K562 (cell line): ENCODE measurements around the gene ITGA11. TPM values are rescaled to one million over a fixed set of nuclear protein-coding genes. Genes with fewer than 3 reads are reported as not detected.

Source experiments
- ATAC-seq: fragments of 200-7000 bp; cut with Tn5 transposase; 3 replicates; pipeline ENCODE4 v1.9.1; 2020; ENCODE audit warnings: moderate library complexity
- BruUV-seq: library from RNA; stranded (reverse); fragments of 400-500 nt; replicated peaks from 2 replicates; lab custom pipeline; 2021; lab: Mats Ljungman, UMichigan
- CTCF ChIA-PET: fragments of 300-600 bp; formaldehyde crosslinking; extraction: SDS; loops from one replicate; lab custom pipeline; 2021; ENCODE audit warnings: low intra/inter-chr PET ratio; lab: Yijun Ruan, JAX
- POLR2A ChIA-PET: fragments of 300-600, 350-650 bp; sonication (Branson Sonifier 250); formaldehyde crosslinking; extraction: SDS; loops from one replicate; lab custom pipeline; 2021; ENCODE audit warnings: antibody characterized with exemption, inconsistent platforms; lab: Yijun Ruan, JAX
- DNase-seq, 4 experiments: peaks; one replicate each; pipeline versions ENCODE4 v3.0.0 to v3.0.0-alpha.2; 2011 to 2018; ENCODE audit warnings: low spot score in 3 of 4, mixed read lengths in 3 of 4; ENCODE audit errors: extremely low read depth in 1 of 4
- FAIRE-seq: peaks from 2 replicates; lab custom pipeline; 2011; peaks lifted over from hg19 to GRCh38; lab: Jason Lieb, UNC
- H2AFZ ChIP-seq: 2 replicates; pipeline ENCODE4 v1.6.0; 2011; ENCODE audit warnings: low read depth, low read length, control low read depth, inconsistent platforms
- H3K27ac ChIP-seq: fragments of 200-600 bp; 3 replicates; pipeline ENCODE4 v1.8.0; 2011; ENCODE audit warnings: low read depth, mild to moderate bottlenecking, control low read depth, inconsistent platforms, low read length, moderate library complexity, mixed read lengths; ENCODE audit errors: extremely low read depth
- H3K27me3 ChIP-seq, 2 experiments: fragments of 300-600 bp in 1 of 2; 2 replicates in 1 of 2; 3 replicates in 1 of 2; pipeline versions ENCODE4 v1.6.0 to v1.8.0; 2011; ENCODE audit warnings: inconsistent platforms in 2 of 2, low read length in 2 of 2, mild to moderate bottlenecking in 1 of 2, mixed read lengths in 1 of 2, moderate library complexity in 1 of 2; ENCODE audit not compliant: control insufficient read depth in 2 of 2, insufficient read depth in 2 of 2
- H3K36me3 ChIP-seq: fragments of 300-600 bp; 3 replicates; pipeline ENCODE4 v1.8.0; 2011; ENCODE audit warnings: mild to moderate bottlenecking, low read length, inconsistent platforms; ENCODE audit not compliant: control insufficient read depth, insufficient read depth
- H3K4me1 ChIP-seq, 2 experiments: fragments of 200-600 bp in 1 of 2; replicated peaks in 1 of 2; 2 replicates in 1 of 2; 3 replicates in 1 of 2; pipeline versions ENCODE4 v1.5.1 to v1.8.0; 2011; ENCODE audit warnings: inconsistent platforms in 2 of 2, low read length in 2 of 2, mild to moderate bottlenecking in 1 of 2, mixed read lengths in 1 of 2, moderate library complexity in 1 of 2; ENCODE audit not compliant: control insufficient read depth in 2 of 2, insufficient read depth in 2 of 2
- H3K4me2 ChIP-seq: 2 replicates; pipeline ENCODE4 v1.6.1; 2011; ENCODE audit warnings: low read length, control low read depth, inconsistent platforms, mixed read lengths; ENCODE audit not compliant: insufficient read depth
- H3K4me3 ChIP-seq: fragments of 200-600 bp; sonication (generic), shearing (Covaris generic); 2 replicates; pipeline ENCODE4 v1.5.1; 2016; ENCODE audit warnings: control low read depth, inconsistent platforms
- H3K79me2 ChIP-seq: fragments of 200-600 bp; 3 replicates; pipeline ENCODE4 v1.8.0; 2011; ENCODE audit warnings: low read length, inconsistent platforms; ENCODE audit not compliant: control insufficient read depth, insufficient read depth
- H3K9ac ChIP-seq, 2 experiments: 2 replicates each; pipeline versions ENCODE4 v1.6.0 to v1.6.1; 2011; ENCODE audit warnings: low read depth in 2 of 2, low read length in 2 of 2, control low read depth in 1 of 2, inconsistent platforms in 1 of 2, mild to moderate bottlenecking in 1 of 2, mixed read lengths in 1 of 2; ENCODE audit not compliant: insufficient read depth in 1 of 2
- H3K9me1 ChIP-seq: one replicate; pipeline ENCODE4 v1.6.0; 2011; ENCODE audit warnings: inconsistent platforms, mild to moderate bottlenecking, low read length, moderate library complexity; ENCODE audit not compliant: control insufficient read depth, insufficient read depth
- H3K9me3 ChIP-seq: replicated peaks from 2 replicates; pipeline ENCODE4 v1.5.1; 2011; ENCODE audit warnings: low read depth, low read length, inconsistent platforms; ENCODE audit not compliant: control insufficient read depth, insufficient read depth
- H4K20me1 ChIP-seq: replicated peaks from 2 replicates; pipeline ENCODE4 v1.6.1; 2011; ENCODE audit warnings: low read length, inconsistent platforms, mixed read lengths; ENCODE audit not compliant: control insufficient read depth, insufficient read depth
- ARID1B ChIP-seq: fragments of 450-650 bp; IDR thresholded peaks from 2 replicates; pipeline ENCODE4 v1.6.1; 2016; ENCODE audit warnings: antibody characterized with exemption, mild to moderate bottlenecking, inconsistent platforms
- ARID2 ChIP-seq: fragments of 450-650 bp; IDR thresholded peaks from 2 replicates; pipeline ENCODE4 v1.6.1; 2017; ENCODE audit warnings: antibody characterized with exemption, mild to moderate bottlenecking
- BMI1 ChIP-seq: fragments of 150-350 bp; IDR thresholded peaks from 2 replicates; pipeline ENCODE4 v1.6.1; 2014; ENCODE audit warnings: low read length
- COPS2 ChIP-seq: fragments of 450-650 bp; conservative IDR thresholded peaks from 2 replicates; pipeline ENCODE4 v1.6.1; 2016; ENCODE audit warnings: mild to moderate bottlenecking, moderate library complexity
- DDX20 ChIP-seq: fragments of 450-650 bp; IDR thresholded peaks from 2 replicates; pipeline ENCODE4 v1.6.1; 2016; ENCODE audit warnings: missing genetic modification characterization, low read depth, mild to moderate bottlenecking, missing compliant biosample characterization, moderate library complexity
- GABPB2 ChIP-seq: fragments of 250-450 bp; sonication (Bioruptor Pico); conservative IDR thresholded peaks from 2 replicates; pipeline ENCODE4 v1.5.1; 2021; ENCODE audit warnings: mild to moderate bottlenecking
- GTF2A2 ChIP-seq: IDR thresholded peaks from 2 replicates; pipeline ENCODE4 v1.6.1; 2016; ENCODE audit warnings: mild to moderate bottlenecking, missing genetic modification characterization, missing compliant biosample characterization
- MBD2 ChIP-seq: sonication (generic); IDR thresholded peaks from 2 replicates; pipeline ENCODE4 v1.6.1; 2016; ENCODE audit warnings: low read depth, borderline replicate concordance
- PML ChIP-seq: IDR thresholded peaks from 2 replicates; pipeline ENCODE4 v1.6.1; 2012; ENCODE audit warnings: low read length, inconsistent platforms
- RBM39 ChIP-seq: fragments of 200-400 bp; formaldehyde crosslinking; optimal IDR thresholded peaks from 2 replicates; pipeline ENCODE3; 2018; ENCODE audit warnings: low read depth, low read length
- TCF15 ChIP-seq: fragments of 250-450 bp; sonication (Bioruptor Pico); IDR thresholded peaks from 2 replicates; pipeline ENCODE4 v1.8.0; 2022; ENCODE audit warnings: moderate library complexity, mild to moderate bottlenecking, inconsistent platforms
- TFAM ChIP-seq: fragments of 250-450 bp; sonication (Bioruptor Pico); conservative IDR thresholded peaks from 2 replicates; pipeline ENCODE4 v1.5.0; 2021; ENCODE audit warnings: mild to moderate bottlenecking, moderate library complexity
- ZBTB9 ChIP-seq: fragments of 450-650 bp; formaldehyde crosslinking; IDR thresholded peaks from 2 replicates; pipeline ENCODE4 v1.4.0; 2020; ENCODE audit warnings: mild to moderate bottlenecking, moderate library complexity
- ZFP36 ChIP-seq: fragments of 150-350 bp; IDR thresholded peaks from 2 replicates; pipeline ENCODE4 v1.6.1; 2018; ENCODE audit warnings: low read length, low read depth; ENCODE audit not compliant: partially characterized antibody
- ZNF217 ChIP-seq: sonication (generic); formaldehyde crosslinking; IDR thresholded peaks from 2 replicates; pipeline ENCODE4 v1.8.0; 2022; ENCODE audit warnings: mild to moderate bottlenecking, missing genetic modification reagents
- WGBS: fragments of 100-300 bp; shearing (Covaris generic); methylation state at CpG from one replicate; pipeline ENCODE4 v1.1.6; 2016; ENCODE audit warnings: low coverage, mixed read lengths; ENCODE audit not compliant: insufficient coverage; ENCODE audit errors: missing lambda C conversion rate; 5-methylcytosine and 5-hydroxymethylcytosine counted together
- in situ Hi-C: fragments of 300-500 bp; cut with MboI; formaldehyde crosslinking; loops from 4 replicates; pipeline ENCODE4 v1.15.0; 2018; ENCODE audit warnings: inconsistent platforms, mixed read lengths
- intact Hi-C: fragments of 100-400 bp; cut with micrococcal nuclease; formaldehyde crosslinking; loops from 2 replicates; pipeline ENCODE4 v1.14.2; 2022
- polyA plus RNA-seq, 8 experiments: library from polyadenylated mRNA; depleted of rRNA in 4 of 8; stranded (reverse) in 5 of 8; unstranded in 3 of 8; fragments of >200 nt; fragmentation: Nextera tagmentation in 2 of 8; fragmentation: Illumina TruSeq in 1 of 8; extraction: Ambion mirVana in 2 of 8; extraction: Trizol in 1 of 8; gene quantifications; 2 replicates each; pipeline versions ENCODE4 v1.2.1 to v1.2.3, GENCODE V29; 2011 to 2014; ENCODE audit warnings: inconsistent platforms in 1 of 8, missing spikeins in 1 of 8
- total RNA-seq, 7 experiments: library from RNA; depleted of rRNA in 6 of 7; stranded (reverse); fragments of >200 nt in 6 of 7; fragmentation: Illumina TruSeq in 2 of 7; extraction: Trizol in 2 of 7; gene quantifications; 2 replicates each; pipeline versions ENCODE4 v1.2.1 to v1.2.3, GENCODE V29; 2011 to 2021; ENCODE audit warnings: low replicate concordance in 1 of 7
- TF ChIP-seq, protein P1 (sequence below): fragments of 450-650 bp; IDR thresholded peaks from one replicate; pipeline ENCODE4 v1.6.1; 2018; ENCODE audit warnings: mild to moderate bottlenecking, moderate library complexity; ENCODE audit not compliant: partially characterized antibody
- TF ChIP-seq, protein P2 (sequence below): fragments of 150-350 bp; conservative IDR thresholded peaks from 2 replicates; pipeline ENCODE4 v1.6.1; 2014; ENCODE audit warnings: low read length

ITGA11 gene
- total and polyA plus RNA-seq, 9 of the 15 experiments (the other 6 are each of a cell fraction or from before 2014, with no cell fraction given) = 0.01 TPM; not detected in 8

DNA sequence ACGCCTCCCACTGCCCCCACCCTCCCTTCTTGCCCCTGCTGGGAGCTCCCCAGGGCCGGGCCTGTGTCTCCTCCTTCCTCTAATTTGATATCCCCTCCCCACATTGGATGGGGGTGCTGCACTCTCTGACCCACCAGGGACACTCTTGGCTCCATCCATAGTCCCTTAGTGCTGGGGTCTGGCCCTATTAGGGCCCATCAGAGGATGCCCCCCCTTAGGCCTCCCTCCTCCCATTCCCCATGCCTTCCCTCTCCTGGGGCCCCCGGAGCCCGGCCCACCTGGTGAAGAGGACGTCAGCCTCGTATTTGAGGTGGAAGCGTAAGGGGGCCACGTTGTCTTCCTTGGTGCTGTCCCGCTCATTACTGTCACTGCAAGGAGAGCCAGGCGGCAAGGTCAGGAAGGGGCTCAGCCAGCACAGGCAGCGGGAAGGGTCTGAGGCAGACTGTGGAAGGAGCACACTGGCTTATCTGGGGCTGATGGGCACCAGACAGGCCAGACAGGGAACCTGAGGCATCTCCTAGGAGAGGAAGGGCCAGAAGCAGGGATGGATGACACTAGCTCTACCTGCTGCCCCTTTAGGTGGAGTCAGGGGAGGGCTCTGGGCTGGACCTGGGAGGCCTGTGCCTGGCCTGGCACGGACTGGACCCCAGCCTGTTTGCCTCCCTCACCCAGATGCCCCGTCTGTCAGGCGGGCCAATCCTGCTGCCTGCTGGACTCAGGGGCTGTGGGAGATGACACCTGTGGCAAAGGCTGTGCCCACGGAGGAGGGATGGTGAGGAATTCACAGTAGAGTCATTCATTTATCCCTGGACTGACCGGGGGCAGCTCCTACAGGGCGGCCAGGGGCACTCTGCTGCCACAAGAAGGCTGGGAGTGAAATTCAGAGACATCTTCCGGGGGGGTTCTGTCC is 118.2 kb downstream of the ITGA11 start:
- BruUV-seq = no TSS peak
- H3K4me3 ChIP-seq = no peak overlapping the region
- H3K9ac ChIP-seq = no peak overlapping the region; a peak in 1 of 4 replicates
- H3K9me1 ChIP-seq = no peaks in the 10 kb centered on the region
- ATAC-seq (no peak), FAIRE-seq (no peak), DNase-seq (no peak)
- no peaks in the 10 kb centered on the region for H3K9me3 ChIP-seq
- in situ Hi-C loops (no loop called here), intact Hi-C loops (no loop called here)
- H3K27ac ChIP-seq = no peak overlapping the region
- H3K4me1 ChIP-seq = peaks cover 0 to 5% of the 10 kb centered on the region in 2 experiments; a peak in 2 of 5 replicates
- WGBS = 2% methylated on average over 15 of the region's 18 CpGs
- H4K20me1 ChIP-seq = peaks cover 8% of the 10 kb centered on the region; the same call in 1 of the 2 replicates
- H3K4me2 ChIP-seq = no peak overlapping the region
- ChIA-PET CTCF (no interaction called here), POLR2A (interaction anchor here (0.7 to 1.8 kb wide), 2 partner anchors 8 to 242 kb away, joined by 4 to 7 read pairs; no protein-coding TSS in a partner anchor)
- no peaks in the 10 kb centered on the region for H3K79me2 ChIP-seq
- H2AFZ ChIP-seq = no peak overlapping the region
- no peaks in the 10 kb centered on the region for H3K36me3 ChIP-seq
- peaks cover 22 to 62% of the 10 kb centered on the region in 2 experiments; a peak in 4 of 5 replicates for H3K27me3 ChIP-seq
- no peak for TF ChIP-seq GTF2A2 (tag)
- TF ChIP-seq GABPB2 = no peak
- TF ChIP-seq ZNF217 (CRISPR knock-in tag) = no peak
- TF ChIP-seq TFAM (CRISPR knock-in tag) = no peak
- TF ChIP-seq DDX20 (tag) = no peak
- TF ChIP-seq, protein P1, sequence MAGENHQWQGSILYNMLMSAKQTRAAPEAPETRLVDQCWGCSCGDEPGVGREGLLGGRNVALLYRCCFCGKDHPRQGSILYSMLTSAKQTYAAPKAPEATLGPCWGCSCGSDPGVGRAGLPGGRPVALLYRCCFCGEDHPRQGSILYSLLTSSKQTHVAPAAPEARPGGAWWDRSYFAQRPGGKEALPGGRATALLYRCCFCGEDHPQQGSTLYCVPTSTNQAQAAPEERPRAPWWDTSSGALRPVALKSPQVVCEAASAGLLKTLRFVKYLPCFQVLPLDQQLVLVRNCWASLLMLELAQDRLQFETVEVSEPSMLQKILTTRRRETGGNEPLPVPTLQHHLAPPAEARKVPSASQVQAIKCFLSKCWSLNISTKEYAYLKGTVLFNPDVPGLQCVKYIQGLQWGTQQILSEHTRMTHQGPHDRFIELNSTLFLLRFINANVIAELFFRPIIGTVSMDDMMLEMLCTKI = no peak
- TF ChIP-seq ARID2 = no peak
- no peak for TF ChIP-seq RBM39
- TF ChIP-seq, protein P2, sequence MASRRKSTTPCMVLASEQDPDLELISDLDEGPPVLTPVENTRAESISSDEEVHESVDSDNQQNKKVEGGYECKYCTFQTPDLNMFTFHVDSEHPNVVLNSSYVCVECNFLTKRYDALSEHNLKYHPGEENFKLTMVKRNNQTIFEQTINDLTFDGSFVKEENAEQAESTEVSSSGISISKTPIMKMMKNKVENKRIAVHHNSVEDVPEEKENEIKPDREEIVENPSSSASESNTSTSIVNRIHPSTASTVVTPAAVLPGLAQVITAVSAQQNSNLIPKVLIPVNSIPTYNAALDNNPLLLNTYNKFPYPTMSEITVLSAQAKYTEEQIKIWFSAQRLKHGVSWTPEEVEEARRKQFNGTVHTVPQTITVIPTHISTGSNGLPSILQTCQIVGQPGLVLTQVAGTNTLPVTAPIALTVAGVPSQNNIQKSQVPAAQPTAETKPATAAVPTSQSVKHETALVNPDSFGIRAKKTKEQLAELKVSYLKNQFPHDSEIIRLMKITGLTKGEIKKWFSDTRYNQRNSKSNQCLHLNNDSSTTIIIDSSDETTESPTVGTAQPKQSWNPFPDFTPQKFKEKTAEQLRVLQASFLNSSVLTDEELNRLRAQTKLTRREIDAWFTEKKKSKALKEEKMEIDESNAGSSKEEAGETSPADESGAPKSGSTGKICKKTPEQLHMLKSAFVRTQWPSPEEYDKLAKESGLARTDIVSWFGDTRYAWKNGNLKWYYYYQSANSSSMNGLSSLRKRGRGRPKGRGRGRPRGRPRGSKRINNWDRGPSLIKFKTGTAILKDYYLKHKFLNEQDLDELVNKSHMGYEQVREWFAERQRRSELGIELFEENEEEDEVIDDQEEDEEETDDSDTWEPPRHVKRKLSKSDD = no peak
- TF ChIP-seq MBD2 = no peak
- no peak for TF ChIP-seq TCF15 (CRISPR knock-in tag)
- TF ChIP-seq ZBTB9 (CRISPR knock-in tag) = no peak
- TF ChIP-seq BMI1 = no peak
- TF ChIP-seq COPS2 = no peak
- TF ChIP-seq ARID1B = no peak
- TF ChIP-seq PML = no peak
- no peak for TF ChIP-seq ZFP36
